Activated naive CD8-positive, alpha-beta T cell treated with anti-CD3 and anti-CD28 coated beads, Interleukin-2, amount 10 ng/mL, durations not matched to agents 7 days and 5 days (primary cell): Measurements from ENCODE around the gene FAM151B. TPM values are rescaled to one million over a fixed set of nuclear protein-coding genes. Genes with fewer than 3 reads are reported as not detected.
"Not testable (repeated sequence)": the region's sequence is repeated elsewhere in the genome, so short reads cannot be mapped to it uniquely, and the experiment has no call there.

Experiments used
- ATAC-seq: fragments of 150-1000 bp; cut with Tn5 transposase; one replicate; pipeline ENCODE4 v1.10.0; 2021; ENCODE audit warnings: low read depth, moderate library complexity
- POLR2A ChIA-PET: fragments of 350-600 bp; sonication (Branson Sonifier 250); formaldehyde crosslinking; loops from one replicate; lab custom pipeline; 2021; ENCODE audit warnings: antibody characterized with exemption; lab: Charles Lee
- DNase-seq: peaks from one replicate; pipeline ENCODE4 v3.0.0; 2021
- H3K27ac Mint-ChIP-seq: one replicate; pipeline ENCODE4 v1.8.0; 2022; ENCODE audit warnings: mild to moderate bottlenecking, mixed read lengths
- H3K27me3 Mint-ChIP-seq: one replicate; pipeline ENCODE4 v1.8.0; 2022; ENCODE audit warnings: mild to moderate bottlenecking, moderate library complexity, mixed read lengths
- H3K36me3 Mint-ChIP-seq: one replicate; pipeline ENCODE4 v1.8.0; 2021; ENCODE audit warnings: mild to moderate bottlenecking, mixed read lengths
- H3K4me1 Mint-ChIP-seq: one replicate; pipeline ENCODE4 v1.8.0; 2021; ENCODE audit warnings: mixed read lengths
- H3K4me3 Mint-ChIP-seq: one replicate; pipeline ENCODE4 v1.8.0; 2022; ENCODE audit warnings: mild to moderate bottlenecking, moderate library complexity, mixed read lengths
- H3K9me3 Mint-ChIP-seq: one replicate; pipeline ENCODE4 v1.8.0; 2021; ENCODE audit warnings: mixed read lengths
- total RNA-seq, 2 experiments: library from RNA; stranded (reverse); gene quantifications; one replicate each; pipeline ENCODE4 v1.2.3, GENCODE V29; 2021

FAM151B gene
- total RNA-seq, 2 experiments from 2014 or later, result 1.0 TPM; not detected in 1

DNA sequence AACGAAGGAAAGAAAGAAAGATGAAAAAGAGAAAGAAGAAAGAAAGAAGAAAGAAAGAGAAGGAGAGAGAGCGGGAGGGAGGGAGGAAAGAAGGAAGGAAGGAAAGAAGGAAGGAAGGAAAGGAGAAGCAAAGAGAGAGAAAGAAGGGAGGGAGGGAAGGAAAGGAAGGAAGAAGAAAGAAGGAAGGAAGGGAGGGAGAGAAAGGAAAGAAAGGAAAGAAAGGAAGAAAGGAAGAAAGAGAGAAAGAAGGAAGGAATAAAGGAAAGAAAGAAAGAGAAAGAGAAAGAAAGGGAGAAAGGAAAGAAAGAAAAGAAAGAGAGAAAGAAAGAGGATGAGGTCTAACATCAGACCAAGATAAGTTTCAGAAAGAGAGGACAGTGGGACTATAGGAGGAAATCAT is 91.2 kb downstream of the FAM151B start:
- DNase-seq, result no peak
- H3K9me3 Mint-ChIP-seq, result peaks cover 3% of the 10 kb centered on the region
- no peak for ATAC-seq
- no peaks in the 10 kb centered on the region for H3K36me3 Mint-ChIP-seq
- no peaks in the 10 kb centered on the region for H3K4me1 Mint-ChIP-seq
- POLR2A ChIA-PET, result no interaction called here
- H3K27me3 Mint-ChIP-seq, result peaks cover 43% of the 10 kb centered on the region
- no peak overlapping the region for H3K27ac Mint-ChIP-seq
- H3K4me3 Mint-ChIP-seq, result no peak overlapping the region

DNA sequence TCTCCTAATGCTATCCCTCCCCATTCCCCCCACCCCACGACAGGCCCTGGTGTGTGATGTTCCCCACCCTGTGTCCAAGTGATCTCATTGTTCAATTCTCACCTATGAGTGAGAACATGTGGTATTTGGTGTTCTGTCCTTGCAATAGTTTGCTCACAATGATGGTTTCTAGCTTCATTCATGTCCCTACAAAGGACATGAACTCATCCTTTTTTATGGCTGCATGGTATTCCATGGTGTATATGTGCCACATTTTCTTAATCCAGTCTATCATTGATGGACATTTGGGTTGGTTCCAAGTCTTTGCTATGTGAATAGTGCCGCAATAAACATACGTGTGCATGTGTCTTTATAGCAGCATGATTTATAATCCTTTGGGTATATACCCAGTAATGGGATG is 92.4 kb downstream of the FAM151B start:
- H3K9me3 Mint-ChIP-seq, DNase-seq, ATAC-seq, H3K4me1 Mint-ChIP-seq, H3K4me3 Mint-ChIP-seq, H3K27ac Mint-ChIP-seq, H3K36me3 Mint-ChIP-seq, POLR2A ChIA-PET: not testable (repeated sequence)
- H3K27me3 Mint-ChIP-seq, result peaks cover 33% of the 10 kb centered on the region

DNA sequence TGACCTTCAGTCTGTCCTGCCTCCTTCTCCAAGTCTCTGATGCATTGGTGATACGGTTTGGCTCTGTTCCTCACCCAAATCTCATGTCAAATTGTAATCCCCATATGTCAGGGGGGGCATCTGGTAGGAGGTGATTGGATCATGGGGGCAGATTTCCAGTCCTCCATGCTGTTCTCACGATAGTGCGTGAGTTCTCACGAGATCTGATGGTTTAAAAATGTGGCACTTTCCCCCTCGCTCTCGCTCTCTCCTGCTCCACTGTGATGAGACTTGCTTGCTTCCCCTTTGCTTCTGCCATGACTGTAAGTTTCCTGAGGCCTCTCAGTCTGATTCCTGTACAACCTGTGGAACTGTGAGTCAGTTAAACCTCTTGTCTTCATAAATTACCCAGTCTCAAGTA is 96.9 kb downstream of the FAM151B start:
- no peak for ATAC-seq
- H3K27me3 Mint-ChIP-seq, result peaks cover 7% of the 10 kb centered on the region
- DNase-seq, result no peak
- H3K36me3 Mint-ChIP-seq, result no peaks in the 10 kb centered on the region
- POLR2A ChIA-PET, result no interaction called here
- no peak overlapping the region for H3K4me3 Mint-ChIP-seq
- H3K27ac Mint-ChIP-seq, result no peak overlapping the region
- peaks cover 1% of the 10 kb centered on the region for H3K9me3 Mint-ChIP-seq
- H3K4me1 Mint-ChIP-seq, result no peaks in the 10 kb centered on the region

GRCh38 chr5:80588858-80589540 is 101.1 kb downstream of the FAM151B start:
- peaks cover 8% of the 10 kb centered on the region for H3K27me3 Mint-ChIP-seq
- DNase-seq, result no peak

DNA sequence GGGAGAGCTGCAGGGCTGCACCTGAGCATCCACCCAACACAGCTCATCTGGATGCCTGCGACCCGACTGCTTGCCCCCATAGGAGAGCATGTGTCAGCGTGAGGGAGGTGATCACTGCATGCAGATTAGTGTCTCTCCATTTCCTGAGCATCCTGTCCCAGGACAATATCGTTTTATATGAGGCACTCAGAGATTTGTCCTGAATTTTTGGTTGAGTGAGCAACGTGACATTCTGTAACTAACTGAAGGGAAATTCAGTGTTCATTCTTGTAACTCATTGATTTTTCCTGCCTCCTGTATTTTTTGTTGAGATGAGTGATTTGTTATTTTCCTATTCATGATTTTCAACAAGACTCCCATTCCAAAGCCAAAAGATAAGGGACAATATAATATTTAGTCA is 102.9 kb downstream of the FAM151B start:
- POLR2A ChIA-PET, result no interaction called here
- peaks cover 9% of the 10 kb centered on the region for H3K27me3 Mint-ChIP-seq
- H3K27ac Mint-ChIP-seq, result no peak overlapping the region
- H3K4me1 Mint-ChIP-seq, result no peaks in the 10 kb centered on the region
- no peaks in the 10 kb centered on the region for H3K36me3 Mint-ChIP-seq
- no peak overlapping the region for H3K4me3 Mint-ChIP-seq
- ATAC-seq (no peak), DNase-seq (no peak)
- H3K9me3 Mint-ChIP-seq, result no peaks in the 10 kb centered on the region

More at GRCh38 chr5:80588858-80589540, 101.1 kb downstream of the FAM151B start:
- H3K4me3 Mint-ChIP-seq, result no peak overlapping the region
- no peaks in the 10 kb centered on the region for H3K4me1 Mint-ChIP-seq
- no peak for ATAC-seq
- no peaks in the 10 kb centered on the region for H3K9me3 Mint-ChIP-seq
- POLR2A ChIA-PET, result no interaction called here
- H3K27ac Mint-ChIP-seq, result no peak overlapping the region
- no peaks in the 10 kb centered on the region for H3K36me3 Mint-ChIP-seq

GRCh38 chr5:80591352-80591751 is 103.5 kb downstream of the FAM151B start:
- peaks cover 9% of the 10 kb centered on the region for H3K27me3 Mint-ChIP-seq
- H3K9me3 Mint-ChIP-seq, result no peaks in the 10 kb centered on the region
- ATAC-seq (no peak), DNase-seq (no peak)
- H3K36me3 Mint-ChIP-seq, result no peaks in the 10 kb centered on the region
- POLR2A ChIA-PET, result no interaction called here
- H3K4me3 Mint-ChIP-seq, result no peak overlapping the region
- H3K4me1 Mint-ChIP-seq, result no peaks in the 10 kb centered on the region
- no peak overlapping the region for H3K27ac Mint-ChIP-seq

- no peaks in the 10 kb centered on the region for H3K4me1 Mint-ChIP-seq
- H3K27me3 Mint-ChIP-seq, result peaks cover 9% of the 10 kb centered on the region
- no peak overlapping the region for H3K4me3 Mint-ChIP-seq
- no peak overlapping the region for H3K27ac Mint-ChIP-seq
- no peaks in the 10 kb centered on the region for H3K36me3 Mint-ChIP-seq
- ATAC-seq, result no peak
- no peaks in the 10 kb centered on the region for H3K9me3 Mint-ChIP-seq
- POLR2A ChIA-PET, result interaction anchor here (0.6 to 1.2 kb wide), 2 partner anchors 11 to 186 kb away, joined by 5 to 6 read pairs; no protein-coding TSS in a partner anchor
- DNase-seq, result no peak
These were observed 104.2 kb downstream of the FAM151B start for GRCh38 chr5:80592105-80592504.

Other genes starting within 250 kb of the FAM151B start
- 10 to 100 TPM; 70.2 to 78.3 TPM for gene SERINC5, start 232.1 kb upstream of the FAM151B start, total RNA-seq
- not detected for gene SPZ1, start 168.1 kb upstream of the FAM151B start, total RNA-seq
- 10 to 100 TPM; 17.4 to 20.8 TPM for gene ZFYVE16, start 80.0 kb upstream of the FAM151B start, total RNA-seq
- not detected for gene ANKRD34B, start 82.2 kb downstream of the FAM151B start, total RNA-seq
- 10 to 100 TPM; 18.1 to 18.6 TPM for gene MSH3, start 166.6 kb downstream of the FAM151B start, total RNA-seq
- 10 to 100 TPM; 63.6 to 67.4 TPM for gene DHFR, start 166.9 kb downstream of the FAM151B start, total RNA-seq